HUDEP-2 (cell line): ENCODE results near the gene PCDHB16.
"Not testable (repeated sequence)": the region's sequence is repeated elsewhere in the genome, so short reads cannot be mapped to it uniquely, and the experiment has no call there.

Experiments
- DNase-seq, 76 experiments: peaks; one replicate each; lab custom pipeline; 2025; ENCODE audit not compliant: unreplicated experiment in 76 of 76; lab: John Stamatoyannopoulos, UW

The PCDHB16 gene

GRCh38 chr5:141182248-141182647 is at the start of gene PCDHB16:
PCDHB16 (plus strand) TSS chr5:141182387; CDS start chr5:141182560, 173 bp downstream.
- DNase-seq, result peak in 2 of 76 experiments; percentile 0 to 4

- DNase-seq, result peak in 5 of 76 experiments; percentile 0 to 6 (median 3)
Measured at GRCh38 chr5:141135030-141135717, 47.0 kb upstream of the PCDHB16 start, which contains the start of gene PCDHB5. PCDHB5 (plus strand) TSS chr5:141135206; CDS start chr5:141135435, 229 bp downstream.

- DNase-seq, result no peak
Measured at GRCh38 chr5:141135718-141136266, 46.4 kb upstream of the PCDHB16 start.

- not testable (repeated sequence) for DNase-seq
Measured at GRCh38 chr5:141137346-141137745, 44.8 kb upstream of the PCDHB16 start.

- DNase-seq, result no peak
Measured at GRCh38 chr5:141149812-141150211, 32.4 kb upstream of the PCDHB16 start, which contains the start of gene PCDHB6. PCDHB6 (plus strand) TSS chr5:141150057; CDS start chr5:141150258, 201 bp downstream.

GRCh38 chr5:141150224-141150992 is 31.8 kb upstream of the PCDHB16 start:
- no peak for DNase-seq

- no peak for DNase-seq
Measured at GRCh38 chr5:141150993-141151325, 31.2 kb upstream of the PCDHB16 start.

- DNase-seq, result not testable (repeated sequence)
Measured at GRCh38 chr5:141151632-141152031, 30.6 kb upstream of the PCDHB16 start.

- not testable (repeated sequence) for DNase-seq
Measured at GRCh38 chr5:141152096-141152495, 30.1 kb upstream of the PCDHB16 start.

GRCh38 chr5:141155540-141156374 is 26.4 kb upstream of the PCDHB16 start:
- no peak for DNase-seq

- DNase-seq, result not testable (repeated sequence)
Measured at GRCh38 chr5:141157356-141157755, 24.8 kb upstream of the PCDHB16 start.

GRCh38 chr5:141157901-141158300 is 24.3 kb upstream of the PCDHB16 start:
- not testable (repeated sequence) for DNase-seq

GRCh38 chr5:141172381-141173204 is 9.6 kb upstream of the PCDHB16 start, which contains the start of gene PCDHB7:
PCDHB7 (plus strand) TSS chr5:141172644; CDS start chr5:141172836, 192 bp downstream.
- DNase-seq, result peak in 1 of 76 experiments; percentile 3

- DNase-seq, result not testable (repeated sequence)
Measured at GRCh38 chr5:141174291-141175104, 7.7 kb upstream of the PCDHB16 start.

- no peak for DNase-seq
Measured at GRCh38 chr5:141175933-141176332, 6.3 kb upstream of the PCDHB16 start.

- DNase-seq, result not testable (repeated sequence)
Measured at GRCh38 chr5:141177577-141178191, 4.5 kb upstream of the PCDHB16 start, which contains the start of gene PCDHB8. PCDHB8 (plus strand) TSS chr5:141177790; CDS start chr5:141178035, 245 bp downstream.

GRCh38 chr5:141179371-141179770 is 2.8 kb upstream of the PCDHB16 start:
- DNase-seq, result not testable (repeated sequence)

- DNase-seq, result not testable (repeated sequence)
Measured at GRCh38 chr5:141179876-141180275, 2.3 kb upstream of the PCDHB16 start.
